ENCODE measurements around the gene USP15.

The USP15 gene

DNA sequence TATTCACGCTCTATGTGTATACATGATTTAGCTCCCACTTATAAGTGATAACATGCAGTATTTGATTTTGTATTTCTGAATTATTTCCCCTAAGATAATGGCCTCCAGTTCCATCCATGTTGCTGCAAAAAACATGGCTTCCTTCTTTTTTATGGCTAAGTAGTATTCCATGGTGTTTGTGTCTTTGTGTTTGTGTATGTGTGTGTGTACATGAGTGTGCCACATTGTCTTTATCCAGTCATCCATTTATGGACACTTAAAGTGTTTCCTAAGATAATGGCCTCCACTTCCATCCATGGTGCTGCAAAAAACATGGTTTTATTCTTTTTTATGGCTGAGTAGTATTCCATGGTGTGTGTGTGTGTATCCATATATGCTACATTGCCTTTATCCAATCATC lies 25.1 kb downstream of the USP15 start:
- DNase-seq: no peak

DNA sequence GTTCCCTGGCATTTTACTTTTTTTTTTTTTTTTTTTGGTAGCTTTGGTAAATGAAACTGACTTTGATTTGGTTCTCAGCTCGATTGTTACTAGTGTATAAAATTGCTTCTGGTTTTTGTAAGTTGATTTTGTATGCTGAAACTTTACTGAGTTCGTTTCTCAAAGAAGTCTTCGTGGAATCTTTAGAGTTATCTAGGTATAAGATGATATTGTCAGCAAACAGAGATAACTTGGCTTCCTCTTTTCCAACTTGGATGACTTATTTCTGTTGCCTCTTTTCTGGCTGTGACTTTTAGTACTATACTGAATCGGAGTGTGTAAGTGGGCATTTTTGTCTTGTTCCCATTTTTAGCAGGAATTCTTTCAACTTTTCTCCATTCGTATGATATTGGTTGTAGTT lies 28.1 kb downstream of the USP15 start:
- no peak for DNase-seq

DNA sequence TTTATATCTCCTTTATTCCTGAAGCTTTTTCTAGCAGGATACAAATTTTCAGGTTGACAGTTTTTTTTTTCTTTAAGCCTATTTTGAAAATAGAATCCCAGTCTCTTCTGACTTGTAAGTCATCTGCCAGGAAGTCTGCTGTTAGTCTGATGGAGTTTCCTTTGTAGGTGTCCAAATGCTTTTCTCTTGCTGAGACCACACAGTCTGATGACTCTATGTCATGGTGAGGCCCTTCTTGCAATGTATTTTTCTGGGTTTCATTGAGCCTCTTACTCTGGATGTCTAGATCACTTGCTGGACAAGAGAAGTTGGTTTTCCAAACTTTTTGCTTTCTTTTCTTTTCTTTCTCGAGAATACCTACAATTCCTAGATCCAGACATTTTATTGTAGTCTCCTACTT lies 30.6 kb downstream of the USP15 start:
- DNase-seq: no peak

DNA sequence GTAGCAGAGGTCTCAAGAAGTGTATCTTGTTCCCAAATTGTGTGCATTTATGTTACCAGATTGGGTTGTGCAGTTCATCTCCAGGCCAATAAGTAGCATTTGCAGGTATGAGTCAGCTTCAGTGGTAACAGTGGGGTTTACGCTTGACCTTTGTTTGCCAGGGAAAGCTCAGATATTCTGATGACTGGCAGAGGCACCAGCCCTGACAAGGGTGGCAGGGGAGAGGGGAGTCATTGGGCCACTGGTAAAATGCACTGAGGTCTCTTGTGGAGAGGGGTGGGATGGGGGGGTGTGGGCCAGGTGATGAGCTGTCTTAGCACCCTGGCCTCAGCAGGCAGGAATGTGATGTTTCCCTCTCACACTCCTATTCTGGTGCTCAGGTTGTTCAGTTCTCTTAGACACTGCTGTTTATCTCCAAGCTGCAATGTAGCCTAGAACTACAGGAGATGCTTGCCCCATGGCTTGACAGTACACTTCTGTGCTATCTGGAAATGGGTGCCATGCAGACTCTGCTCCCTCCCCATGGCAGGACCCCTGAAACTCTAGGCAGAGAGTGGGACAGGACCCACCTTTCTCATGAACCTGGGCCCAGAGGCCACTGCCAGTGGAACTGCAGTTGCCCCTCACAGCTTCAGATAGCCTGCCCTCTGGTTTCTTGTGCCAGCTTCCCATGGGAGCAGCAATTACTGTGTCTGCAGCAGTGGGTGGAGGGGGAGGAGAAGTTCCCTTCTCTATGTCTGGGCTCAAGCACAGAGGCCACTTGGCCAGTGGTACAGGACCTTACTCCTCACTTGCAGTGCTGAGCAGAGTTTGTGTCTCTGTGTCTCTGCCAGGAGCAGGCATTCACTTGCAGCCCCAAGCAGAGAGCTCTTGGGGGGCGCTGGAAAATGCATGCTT lies 31.9 kb downstream of the USP15 start:
- no peak for DNase-seq

DNA sequence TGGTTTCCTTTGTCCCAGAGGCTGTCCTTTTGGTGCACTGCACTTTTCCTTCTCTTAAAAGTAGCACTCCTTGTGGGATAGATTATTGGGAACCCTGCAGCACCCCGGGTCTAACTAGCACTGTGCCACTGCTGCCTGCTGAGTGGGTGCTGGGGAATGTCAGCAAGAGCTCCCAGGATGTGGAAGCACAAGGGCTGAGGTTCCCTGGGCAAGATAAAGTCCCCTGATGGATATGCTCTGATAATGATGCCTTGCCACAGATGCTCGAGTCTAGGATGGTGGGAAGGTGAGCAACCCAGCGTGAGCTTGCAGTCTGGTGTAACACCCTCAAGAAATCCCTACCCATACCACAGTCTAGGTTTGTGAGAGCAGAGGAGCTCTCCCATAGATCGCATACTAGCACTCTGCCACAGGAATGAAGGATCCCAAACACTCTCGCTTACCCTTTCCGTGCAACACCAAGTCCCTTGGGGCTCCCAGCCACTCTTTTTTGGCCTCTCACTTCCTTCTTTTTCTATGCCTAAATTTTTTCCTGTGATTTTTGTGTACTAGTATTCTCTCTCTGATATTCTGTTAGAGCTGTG lies 32.6 kb downstream of the USP15 start:
- DNase-seq: no peak

DNA sequence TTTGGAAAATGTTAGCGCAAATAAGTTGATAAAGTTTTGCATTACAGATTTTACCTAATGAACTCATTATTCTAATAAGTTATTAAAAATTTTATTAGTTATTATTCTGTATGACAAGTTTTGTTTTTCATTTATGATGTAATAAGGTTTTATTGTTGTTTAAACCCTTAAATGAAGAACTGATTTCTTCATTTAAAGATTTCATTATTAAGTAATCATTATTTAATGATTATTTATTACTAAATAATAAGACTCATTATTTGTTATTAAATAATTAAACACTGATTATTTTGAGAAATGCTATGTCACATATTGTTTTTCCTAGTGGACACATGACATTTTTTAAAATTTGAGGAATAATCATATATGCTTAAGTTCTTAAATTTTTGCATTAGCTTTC lies 34.2 kb downstream of the USP15 start:
- no peak for DNase-seq

DNA sequence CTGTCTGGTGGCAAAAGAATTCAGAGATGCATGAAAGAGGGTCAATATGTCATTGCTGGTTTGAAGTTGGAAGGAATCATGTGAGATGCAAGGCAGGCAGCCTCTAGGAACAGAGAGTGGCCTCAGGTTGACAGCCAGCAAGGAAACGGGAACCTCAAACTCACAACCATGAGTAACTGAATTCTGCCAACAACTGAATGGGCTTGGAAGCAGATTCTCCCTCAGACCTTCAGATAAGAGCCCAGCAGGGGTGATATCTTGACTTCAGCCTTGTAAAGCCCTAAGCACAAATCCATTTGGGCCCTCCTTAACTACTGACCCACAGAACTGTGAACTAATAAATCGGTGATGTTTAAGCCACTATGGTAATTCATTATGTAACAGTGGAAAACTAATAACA lies 35.8 kb downstream of the USP15 start:
- DNase-seq: no peak

DNA sequence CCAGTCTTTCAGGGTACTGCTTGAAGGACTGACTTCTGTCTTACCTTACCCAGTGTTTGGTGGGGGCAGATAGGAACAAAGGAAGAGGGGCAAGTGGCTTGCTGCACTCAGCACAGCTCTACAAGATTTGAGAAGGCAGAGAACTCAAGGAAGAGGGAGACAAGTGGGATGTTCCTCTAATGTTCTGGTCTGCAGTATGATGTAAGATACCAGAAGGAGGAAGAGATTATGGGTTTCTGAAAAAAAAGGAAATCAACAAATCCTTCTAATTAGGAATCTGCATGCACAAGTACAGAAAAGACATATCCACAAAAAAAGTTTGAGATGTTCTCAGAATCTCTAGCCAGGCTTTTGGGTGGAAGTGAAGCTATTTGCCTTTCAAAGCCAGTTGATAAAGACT lies 37.1 kb downstream of the USP15 start:
- no peak for DNase-seq

DNA sequence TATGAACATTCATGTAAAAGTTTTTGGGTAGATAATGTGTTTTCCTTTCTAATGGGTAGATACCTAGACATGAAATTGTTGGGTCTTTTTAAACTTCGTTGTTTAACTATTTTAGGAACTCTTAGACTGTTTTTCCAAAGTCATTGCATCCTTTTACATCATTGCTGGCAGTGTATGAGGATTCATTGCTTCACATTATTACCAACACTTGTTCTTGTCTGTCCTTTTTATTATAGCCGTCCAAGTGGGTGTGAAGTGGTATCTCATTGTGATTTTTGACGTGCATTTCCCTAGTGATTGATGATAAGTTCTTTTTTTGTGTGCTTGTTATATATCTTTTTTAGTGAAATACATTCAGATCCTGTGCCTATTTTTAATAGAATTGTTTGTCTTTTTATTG lies 39.4 kb downstream of the USP15 start:
- DNase-seq: no peak

DNA sequence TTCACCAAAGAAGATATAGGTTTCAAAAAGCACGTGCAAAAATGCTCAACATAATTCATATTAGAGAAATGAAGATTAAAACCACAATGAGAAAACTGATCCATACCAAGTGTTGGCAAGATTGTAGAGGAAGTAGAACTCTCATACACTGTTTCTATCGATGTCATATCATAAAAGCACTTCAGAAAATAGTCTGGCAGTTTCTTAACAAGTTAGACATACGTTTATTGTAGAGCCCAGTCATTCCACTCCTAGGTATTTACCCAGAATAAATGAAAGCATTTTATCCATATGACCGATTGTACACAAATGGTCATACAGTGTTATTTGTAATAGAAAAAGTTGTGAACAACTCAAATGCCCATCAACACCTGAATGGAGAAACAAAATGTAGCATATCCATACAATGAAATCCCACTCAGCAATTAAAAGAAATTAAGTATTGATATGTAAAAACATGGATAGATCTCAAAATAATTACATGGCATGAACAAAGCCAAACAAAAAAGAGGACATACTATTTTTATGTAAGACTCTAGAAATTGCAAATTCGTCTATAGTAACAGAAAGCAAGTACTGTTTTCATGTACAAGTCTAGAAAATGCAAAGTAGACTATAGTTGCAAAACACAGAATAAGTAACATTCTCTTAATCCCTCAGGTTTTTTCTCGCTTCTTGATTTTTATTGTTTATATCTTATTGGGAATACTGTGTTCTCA lies 41.0 kb downstream of the USP15 start:
- no peak for DNase-seq

DNA sequence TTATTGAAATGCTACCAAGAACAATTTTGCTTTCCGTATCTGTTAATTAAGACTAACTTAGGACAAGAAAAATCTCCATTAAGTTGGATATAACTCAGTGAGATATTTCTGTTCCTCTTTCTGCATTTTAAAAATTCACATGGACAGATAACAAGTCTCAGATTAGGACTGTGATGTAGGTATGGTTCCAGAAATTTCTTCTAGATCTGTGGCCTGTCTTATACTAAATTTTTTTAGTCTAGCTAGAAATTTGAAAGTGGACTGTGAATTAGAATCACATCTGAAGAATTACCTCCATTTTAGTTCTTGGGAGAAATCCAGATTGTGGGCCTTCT lies 41.6 kb downstream of the USP15 start:
- no peak for DNase-seq

DNA sequence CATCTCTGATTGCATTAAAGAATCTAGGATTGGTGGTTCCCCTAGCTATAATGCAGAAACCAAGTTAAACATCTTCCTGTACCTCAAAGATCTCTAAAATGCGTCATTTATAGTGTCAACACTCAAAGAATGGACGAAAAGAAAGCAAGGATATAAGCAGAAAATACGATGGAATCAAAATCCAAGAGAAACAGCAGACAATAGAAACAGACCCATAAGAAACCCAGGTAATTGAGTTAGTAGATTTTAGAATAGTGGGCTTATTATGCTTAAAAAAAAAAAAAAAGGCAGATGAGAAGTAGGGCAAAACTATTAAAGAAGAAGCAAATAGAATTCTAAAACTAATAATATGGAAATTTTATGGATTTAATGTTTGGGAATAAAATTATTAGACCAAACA lies 44.4 kb downstream of the USP15 start:
- DNase-seq: no peak

DNA sequence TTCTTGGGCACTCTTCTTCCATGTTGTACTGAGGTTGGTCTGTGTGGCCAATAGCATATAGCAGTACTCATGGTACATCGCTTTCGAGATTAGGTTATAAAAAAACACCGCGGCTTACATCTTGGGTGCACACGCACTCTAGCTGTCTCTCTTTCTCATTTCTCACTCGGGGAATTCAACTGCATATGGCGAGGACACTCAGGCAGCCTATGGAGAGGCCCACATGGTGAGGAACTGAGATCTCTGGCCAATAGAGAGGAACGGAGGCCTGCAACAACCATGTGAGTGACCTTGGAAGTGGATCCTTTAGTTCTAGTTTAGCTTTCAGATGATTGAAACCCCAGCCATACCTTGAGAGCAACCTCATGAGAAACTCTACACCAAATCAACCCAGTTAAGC lies 45.6 kb downstream of the USP15 start:
- DNase-seq: no peak

DNA sequence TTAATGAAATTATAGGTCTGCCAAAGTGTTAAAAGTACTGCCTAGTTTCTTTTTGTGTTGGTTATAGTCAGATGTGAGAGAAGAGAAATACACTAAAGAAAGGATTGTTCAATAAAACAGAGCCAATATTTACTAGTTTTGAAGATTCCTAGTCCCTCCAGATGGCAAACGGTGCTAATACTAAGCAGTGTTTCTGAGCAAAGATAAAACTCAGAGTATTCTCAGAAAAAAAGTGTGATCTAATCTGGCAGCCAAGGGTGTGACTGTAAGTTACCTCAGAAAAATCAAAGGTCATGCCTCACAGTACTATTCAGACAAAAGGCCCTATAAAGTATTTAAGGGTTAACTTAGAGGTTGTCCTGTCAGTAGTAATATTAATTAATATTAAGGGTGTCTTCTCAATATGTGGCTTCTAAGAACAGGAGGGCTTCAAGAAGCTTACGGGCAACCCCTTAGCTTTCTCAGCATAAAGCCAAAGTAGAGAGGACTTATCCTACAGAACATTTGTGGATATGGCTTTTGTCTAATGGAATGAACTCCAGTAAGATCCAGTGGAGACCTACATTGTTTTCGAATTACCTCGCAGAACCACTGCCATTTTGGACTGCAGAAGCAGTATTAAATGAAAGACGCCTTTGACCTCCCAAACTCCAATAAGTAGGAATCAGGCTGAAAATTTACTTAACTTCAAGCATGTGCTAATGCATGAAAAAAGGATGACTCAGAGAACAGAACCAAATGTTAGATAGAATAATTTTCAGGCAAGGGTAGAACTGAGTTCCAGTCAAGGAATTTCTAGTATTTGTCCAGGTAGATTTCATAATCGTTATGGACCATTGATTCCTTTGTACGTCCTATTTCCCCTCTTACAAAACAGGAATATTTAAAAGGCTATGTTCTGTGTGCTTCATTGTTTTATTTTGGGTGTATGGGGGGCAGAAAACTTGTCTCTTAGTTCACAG lies 46.6 kb downstream of the USP15 start:
- no peak for DNase-seq

DNA sequence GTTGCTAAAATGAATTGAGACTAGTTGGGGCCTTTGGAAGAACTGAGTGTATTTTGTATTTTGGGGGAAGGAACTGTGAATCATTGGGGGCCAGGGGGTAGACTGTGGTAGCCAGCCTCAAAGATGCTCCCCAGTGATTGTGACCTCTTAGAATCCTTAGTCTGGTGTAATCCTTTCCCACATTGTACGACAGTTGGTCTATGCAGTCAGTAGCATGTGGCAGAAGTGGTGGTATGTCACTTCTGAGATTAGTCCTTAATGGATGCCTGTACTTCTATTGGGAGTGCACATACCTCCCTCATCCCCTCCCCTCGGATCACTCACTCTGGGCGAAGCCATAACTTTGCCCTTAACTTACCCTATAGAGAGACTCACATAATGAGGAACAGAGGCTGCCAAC lies 48.0 kb downstream of the USP15 start:
- no peak for DNase-seq

DNA sequence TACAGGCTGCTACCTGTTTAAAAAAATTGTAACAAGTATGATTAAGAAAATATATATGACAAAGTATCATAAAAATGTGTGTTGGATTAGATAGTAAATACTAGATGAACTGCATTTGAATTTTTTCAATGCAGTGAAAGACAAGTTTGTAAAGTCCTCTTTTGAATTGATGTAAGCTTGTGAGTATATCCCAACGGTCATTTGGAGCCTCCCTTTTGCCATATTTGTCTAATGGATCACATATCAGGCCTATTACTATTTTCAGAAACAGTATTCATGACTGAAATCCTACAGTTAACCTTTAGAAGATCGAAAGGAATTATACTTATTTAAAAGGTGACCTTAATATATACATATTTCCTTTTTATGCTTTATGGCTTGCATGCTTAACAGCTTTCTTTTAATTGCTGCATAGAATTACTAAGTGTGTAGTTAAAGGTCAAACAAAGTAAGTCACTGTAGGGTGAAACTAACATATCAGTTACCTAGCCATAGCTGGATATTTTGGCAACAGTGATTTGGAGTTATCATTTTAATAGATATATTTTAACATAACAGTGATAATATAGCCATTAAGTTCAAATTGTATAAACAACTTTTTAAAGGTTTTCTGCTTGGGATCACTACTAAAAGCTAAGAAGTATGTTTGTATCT lies 53.6 kb downstream of the USP15 start:
- DNase-seq: no peak

DNA sequence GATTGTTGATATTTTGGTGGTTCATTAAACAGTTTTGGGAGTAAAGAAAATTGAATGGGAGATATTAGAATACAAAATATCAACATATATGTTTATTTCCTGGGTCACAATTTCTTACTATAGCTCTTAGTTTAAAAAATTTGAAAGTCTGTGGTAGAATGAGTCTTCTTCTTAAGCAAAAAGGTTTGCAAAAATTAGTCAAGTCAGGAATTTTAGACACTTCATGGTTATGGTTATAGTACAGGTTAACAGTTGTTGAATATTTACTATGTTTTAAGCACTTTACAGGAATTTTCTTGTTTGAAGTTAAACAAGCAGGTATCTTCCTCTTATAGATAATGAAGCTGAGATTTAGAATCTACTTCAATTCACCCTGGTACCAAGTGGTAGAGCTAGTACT lies 56.8 kb downstream of the USP15 start:
- no peak for DNase-seq

DNA sequence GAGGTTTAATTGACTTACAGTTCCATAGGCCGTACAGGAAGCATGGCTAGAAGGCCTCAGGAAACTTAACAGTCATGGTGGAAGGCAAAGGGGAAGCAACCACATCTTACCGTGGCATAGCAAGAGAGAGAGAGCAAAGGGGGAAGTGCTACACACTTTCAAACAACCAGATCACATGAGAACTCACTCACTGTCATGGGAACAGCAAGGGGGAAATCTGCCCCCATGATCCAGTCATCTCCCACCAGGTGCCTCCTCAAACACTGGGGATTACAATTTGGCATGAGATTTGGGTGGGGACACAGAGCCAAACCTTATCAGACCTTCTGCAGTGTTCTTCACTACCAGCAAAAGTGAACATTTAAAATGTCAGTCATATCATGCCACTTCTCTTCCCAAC lies 58.9 kb downstream of the USP15 start:
- no peak for DNase-seq

DNA sequence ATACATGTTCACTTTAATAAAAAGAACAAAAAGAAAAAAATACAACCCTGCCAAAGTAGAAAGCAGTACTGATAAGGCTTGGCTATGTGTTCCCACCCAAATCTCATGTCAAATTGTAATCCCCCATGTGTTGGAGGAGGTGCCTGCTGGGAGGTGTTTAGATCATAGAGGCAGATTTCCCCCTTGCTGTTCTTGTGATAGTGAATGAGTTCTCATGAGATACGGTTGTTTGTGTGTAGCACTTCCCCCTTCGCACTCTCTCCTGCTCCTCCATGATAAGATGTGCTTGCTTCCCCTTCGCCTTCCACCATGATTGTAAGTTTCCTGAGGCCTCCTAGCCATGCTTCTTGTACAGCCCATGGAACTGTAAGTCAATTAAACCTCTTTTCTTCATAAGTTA lies 59.9 kb downstream of the USP15 start:
- no peak for DNase-seq

DNA sequence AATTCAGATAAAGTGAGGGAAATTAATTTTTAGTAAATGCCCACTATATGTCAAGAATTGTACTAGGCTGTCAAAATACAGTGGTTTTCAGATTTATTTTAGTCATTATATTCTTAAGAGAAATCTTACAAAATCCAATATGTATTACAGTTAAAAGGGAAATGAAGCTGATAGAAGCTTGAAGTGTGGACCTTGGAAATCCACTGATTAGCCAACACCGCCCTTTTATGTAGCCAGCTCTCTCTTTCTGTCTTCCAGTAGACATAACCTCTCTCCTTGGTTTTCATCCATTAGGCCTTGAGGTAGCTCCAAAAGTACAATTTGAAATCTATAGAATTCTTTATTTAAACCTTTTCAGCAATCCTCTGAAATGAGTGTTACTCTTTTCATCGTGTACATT lies 63.2 kb downstream of the USP15 start:
- DNase-seq: no peak

DNA sequence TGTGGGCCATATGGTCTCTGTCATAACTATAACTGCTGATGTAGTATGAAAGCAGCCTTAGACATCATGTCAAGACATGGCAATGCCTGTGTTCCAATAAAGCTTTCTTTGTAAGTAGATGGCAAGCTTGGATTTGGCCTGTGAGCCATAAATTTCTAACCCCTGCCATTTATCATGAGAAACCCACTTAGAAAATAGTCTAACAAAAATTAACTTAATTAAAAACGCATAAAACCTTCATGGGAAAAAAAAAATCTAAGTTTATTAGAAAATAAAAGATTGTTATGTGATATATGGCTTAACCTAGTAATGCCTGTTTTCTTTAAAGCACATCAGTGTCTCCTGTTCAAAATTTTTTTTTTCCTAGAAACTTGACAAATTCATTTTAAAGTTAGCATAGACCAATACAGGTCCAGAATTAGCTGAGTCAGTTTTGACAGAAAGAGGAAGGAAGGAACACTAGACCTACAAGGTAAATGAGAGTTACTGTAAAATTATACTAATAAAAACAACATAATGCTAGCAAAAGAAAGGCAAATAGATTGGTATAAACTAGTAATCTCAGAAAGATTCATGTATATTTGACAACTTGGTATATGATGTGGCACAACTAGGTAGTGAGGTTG lies 68.2 kb downstream of the USP15 start:
- DNase-seq: no peak

DNA sequence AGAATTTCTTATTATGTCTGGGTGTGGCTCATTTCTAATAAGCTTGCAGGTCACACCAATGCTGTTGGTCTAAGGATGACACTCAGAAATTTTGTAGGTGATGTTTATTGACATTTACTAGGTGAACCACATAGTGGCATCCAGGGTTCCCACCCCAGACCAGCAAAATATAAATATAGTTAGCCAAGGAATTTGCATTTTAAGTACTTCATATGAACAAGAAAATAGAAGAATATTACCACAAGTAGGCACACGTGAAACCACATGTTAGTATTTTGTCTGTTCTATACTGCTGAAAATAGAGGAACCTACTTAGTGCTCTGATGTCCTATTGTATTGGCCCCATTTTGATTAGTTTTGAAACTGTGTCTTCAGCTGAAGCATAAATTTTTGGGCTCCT lies 71.1 kb downstream of the USP15 start:
- no peak for DNase-seq

All from NCI-H526 (cell line).